ENCODE data around the gene RBBP4.
A peak's percentile ranks its signal among the peaks of the same experiment; 100 is the strongest.
"Not testable (repeated sequence)": the region's sequence is repeated elsewhere in the genome, so short reads cannot be mapped to it uniquely, and the experiment has no call there.

Gene RBBP4

GRCh38 chr1:32650752-32651460 lies at the start of gene RBBP4:
TSS of gene RBBP4 (plus strand) at chr1:32651208. CDS start at chr1:32651307, 99 bp downstream.
- DNase-seq, result peak; percentile 91 to 98 (median 96)

GRCh38 chr1:32605711-32606424 lies 45.1 kb upstream of the RBBP4 start:
- DNase-seq, result no peak

- DNase-seq, result no peak
Observed at GRCh38 chr1:32606565-32607371, 44.2 kb upstream of the RBBP4 start.

GRCh38 chr1:32609180-32609579 lies 41.8 kb upstream of the RBBP4 start:
- no peak for DNase-seq

GRCh38 chr1:32611859-32612188 lies 39.2 kb upstream of the RBBP4 start:
- DNase-seq, result no peak

- peak in 13 of 14 donors; percentile 23 to 91 (median 82) for DNase-seq
Observed at GRCh38 chr1:32612189-32612881, 38.7 kb upstream of the RBBP4 start.

GRCh38 chr1:32613472-32613871 lies 37.5 kb upstream of the RBBP4 start:
- DNase-seq, result no peak

GRCh38 chr1:32618673-32619221 lies 32.3 kb upstream of the RBBP4 start:
- no peak for DNase-seq

- DNase-seq, result no peak
Observed at GRCh38 chr1:32619701-32620485, 31.1 kb upstream of the RBBP4 start.

- no peak for DNase-seq
Observed at GRCh38 chr1:32622205-32622604, 28.8 kb upstream of the RBBP4 start.

GRCh38 chr1:32622806-32623681 lies 28.0 kb upstream of the RBBP4 start:
- no peak for DNase-seq

GRCh38 chr1:32623775-32624174 lies 27.2 kb upstream of the RBBP4 start:
- no peak for DNase-seq

GRCh38 chr1:32626176-32626575 lies 24.8 kb upstream of the RBBP4 start:
- DNase-seq, result no peak

- DNase-seq, result no peak
Observed at GRCh38 chr1:32627596-32628162, 23.3 kb upstream of the RBBP4 start.

GRCh38 chr1:32630173-32630572 lies 20.8 kb upstream of the RBBP4 start:
- DNase-seq, result not testable (repeated sequence)

- no peak for DNase-seq
Observed at GRCh38 chr1:32632829-32633228, 18.2 kb upstream of the RBBP4 start.

- no peak for DNase-seq
Observed at GRCh38 chr1:32635508-32636277, 15.3 kb upstream of the RBBP4 start.

GRCh38 chr1:32636914-32637645 lies 13.9 kb upstream of the RBBP4 start:
- no peak for DNase-seq
